ENCODE results near the gene GPR137B. TPM values are rescaled to one million over a fixed set of nuclear protein-coding genes. Genes with fewer than 3 reads are reported as not detected.

The GPR137B gene
- total and polyA plus RNA-seq, 2 of the 4 experiments (the other 2 are of a cell fraction), result 4.5 to 12.3 TPM

GRCh38 chr1:236251587-236251986 lies 109.2 kb downstream of the GPR137B start:
- Histone ChIP-seq H3K56ac (ENCODE audit: extremely low read depth, insufficient read depth, low read length) (no peak overlapping the region), H2AFZ (replicated peaks; ENCODE audit: low read length, poor library complexity) (no peak overlapping the region), H3K27ac (ENCODE audit: insufficient read depth, low read length) (no peak overlapping the region), H4K91ac (ENCODE audit: insufficient read depth, low read depth, low read length) (no peak overlapping the region), H4K20me1 (ENCODE audit: insufficient read depth, low read length) (no peaks in the 10 kb centered on the region), H2BK15ac (ENCODE audit: low read depth, low read length) (no peak overlapping the region), H3K27me3 (ENCODE audit: control insufficient read depth, insufficient read depth, low read length) (no peaks in the 10 kb centered on the region), H3K4me1 (ENCODE audit: control insufficient read depth, insufficient read depth, low read length) (no peaks in the 10 kb centered on the region), H3K4ac (ENCODE audit: low read depth, low read length) (no peak overlapping the region), H3K9ac (ENCODE audit: low read depth, low read length) (no peak overlapping the region), H3K4me3 (ENCODE audit: insufficient read depth, low read depth, low read length) (no peak overlapping the region), H4K5ac (ENCODE audit: low read depth, low read length) (no peak overlapping the region), H4K8ac (ENCODE audit: low read depth in 2 of 2, low read length in 2 of 2) (no peak overlapping the region), H3K36me3 (ENCODE audit: control insufficient read depth, insufficient read depth, low read length) (no peaks in the 10 kb centered on the region), H3K9me1 (ENCODE audit: insufficient read depth, low read length) (no peaks in the 10 kb centered on the region), H2BK20ac (ENCODE audit: low read depth, low read length) (no peak overlapping the region), H3K23ac (ENCODE audit: low read depth, low read length) (no peak overlapping the region), H3K79me1 (ENCODE audit: low read depth in 1 of 2, low read length in 2 of 2) (no peaks in the 10 kb centered on the region), H2BK5ac (ENCODE audit: low read depth, low read length, poor library complexity, severe bottlenecking) (no peak overlapping the region), H3K14ac (replicated peaks; ENCODE audit: low read depth, low read length) (no peak overlapping the region), H2BK120ac (ENCODE audit: low read depth, low read length) (no peak overlapping the region), H3K4me2 (ENCODE audit: low read depth, low read length) (no peak overlapping the region), H3K9me3 (ENCODE audit: control insufficient read depth, insufficient read depth, low read length) (no peaks in the 10 kb centered on the region), H2AK9ac (replicated peaks; ENCODE audit: low read depth, low read length, poor library complexity) (no peak overlapping the region), H3K18ac (ENCODE audit: low read depth, low read length) (no peak overlapping the region), H2AK5ac (ENCODE audit: low read depth, low read length) (no peak overlapping the region)
- DNase-seq, result no peak
- intact Hi-C loops (cut with micrococcal nuclease) (no loop called here), in situ Hi-C loops (cut with MboI; ENCODE audit: low sequenced_read_pairs) (no loop called here), dilution Hi-C loops (cut with HindIII; ENCODE audit: low sequenced_read_pairs, unreplicated experiment) (no loop called here)
- ChIA-PET CTCF (no interaction called here), POLR2A (ENCODE audit: unreplicated experiment) (no interaction called here)
- whole genome bisulfite sequencing, 2 experiments (ENCODE audit: extremely low coverage in 2 of 2, insufficient read length in 1 of 2), result no CpG with 5 or more reads among the region's 1 CpG
- ATAC-seq (ENCODE audit: low read depth), result no peak
- BruUV-seq (replicated peaks), result no TSS peak
- no peak for TF ChIP-seq USF2 (IDR thresholded peaks at IDR 0.05; ENCODE audit: low read depth, low read length)
- TF ChIP-seq SMC3 (IDR thresholded peaks at IDR 0.05; ENCODE audit: low read depth, low read length), result no peak
- TF ChIP-seq MAFK (IDR thresholded peaks at IDR 0.05; ENCODE audit: low read depth, low read length), result no peak
- TF ChIP-seq, protein P1, sequence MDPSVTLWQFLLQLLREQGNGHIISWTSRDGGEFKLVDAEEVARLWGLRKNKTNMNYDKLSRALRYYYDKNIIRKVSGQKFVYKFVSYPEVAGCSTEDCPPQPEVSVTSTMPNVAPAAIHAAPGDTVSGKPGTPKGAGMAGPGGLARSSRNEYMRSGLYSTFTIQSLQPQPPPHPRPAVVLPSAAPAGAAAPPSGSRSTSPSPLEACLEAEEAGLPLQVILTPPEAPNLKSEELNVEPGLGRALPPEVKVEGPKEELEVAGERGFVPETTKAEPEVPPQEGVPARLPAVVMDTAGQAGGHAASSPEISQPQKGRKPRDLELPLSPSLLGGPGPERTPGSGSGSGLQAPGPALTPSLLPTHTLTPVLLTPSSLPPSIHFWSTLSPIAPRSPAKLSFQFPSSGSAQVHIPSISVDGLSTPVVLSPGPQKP (IDR thresholded peaks at IDR 0.05; ENCODE audit: borderline replicate concordance, low read depth, low read length), result no peak
- TF ChIP-seq CHD1 (IDR thresholded peaks at IDR 0.05; ENCODE audit: low read depth, low read length), result no peak
